LoVo (cell line): ENCODE results near the gene KCNK7.
"Not testable (repeated sequence)": the region's sequence is repeated elsewhere in the genome, so short reads cannot be mapped to it uniquely, and the experiment has no call there.

Experiments used
- DNase-seq: peaks from one replicate; pipeline ENCODE4 v3.0.0-alpha.2; 2016; ENCODE audit warnings: low spot score

Gene KCNK7, protein sequence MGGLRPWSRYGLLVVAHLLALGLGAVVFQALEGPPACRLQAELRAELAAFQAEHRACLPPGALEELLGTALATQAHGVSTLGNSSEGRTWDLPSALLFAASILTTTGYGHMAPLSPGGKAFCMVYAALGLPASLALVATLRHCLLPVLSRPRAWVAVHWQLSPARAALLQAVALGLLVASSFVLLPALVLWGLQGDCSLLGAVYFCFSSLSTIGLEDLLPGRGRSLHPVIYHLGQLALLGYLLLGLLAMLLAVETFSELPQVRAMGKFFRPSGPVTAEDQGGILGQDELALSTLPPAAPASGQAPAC

GRCh38 chr11:65595543-65596281, at the start of gene KCNK7:
TSS of gene KCNK7 (minus strand) at chr11:65595800. CDS start at chr11:65595772, 28 bp downstream.
- DNase-seq: no peak

DNA sequence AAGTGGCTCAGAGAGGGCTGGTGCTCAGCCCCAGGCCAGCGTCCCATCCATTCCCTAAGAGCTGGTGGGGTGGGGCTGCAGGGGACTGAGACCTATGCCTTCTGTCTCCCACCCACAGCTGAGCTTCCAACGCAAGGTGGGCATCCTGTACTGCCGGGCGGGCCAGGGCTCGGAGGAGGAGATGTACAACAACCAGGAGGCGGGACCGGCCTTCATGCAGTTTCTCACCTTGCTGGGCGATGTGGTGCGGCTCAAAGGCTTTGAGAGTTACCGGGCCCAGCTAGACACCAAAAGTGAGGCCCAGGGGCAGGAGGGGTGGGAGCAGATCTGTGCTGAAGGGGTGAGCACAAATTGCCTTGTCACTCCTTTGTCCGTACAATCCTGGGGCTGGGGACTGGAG, 49.2 kb upstream of the KCNK7 start:
- DNase-seq: no peak

GRCh38 chr11:65643971-65644370, 48.4 kb upstream of the KCNK7 start:
- no peak for DNase-seq

DNA sequence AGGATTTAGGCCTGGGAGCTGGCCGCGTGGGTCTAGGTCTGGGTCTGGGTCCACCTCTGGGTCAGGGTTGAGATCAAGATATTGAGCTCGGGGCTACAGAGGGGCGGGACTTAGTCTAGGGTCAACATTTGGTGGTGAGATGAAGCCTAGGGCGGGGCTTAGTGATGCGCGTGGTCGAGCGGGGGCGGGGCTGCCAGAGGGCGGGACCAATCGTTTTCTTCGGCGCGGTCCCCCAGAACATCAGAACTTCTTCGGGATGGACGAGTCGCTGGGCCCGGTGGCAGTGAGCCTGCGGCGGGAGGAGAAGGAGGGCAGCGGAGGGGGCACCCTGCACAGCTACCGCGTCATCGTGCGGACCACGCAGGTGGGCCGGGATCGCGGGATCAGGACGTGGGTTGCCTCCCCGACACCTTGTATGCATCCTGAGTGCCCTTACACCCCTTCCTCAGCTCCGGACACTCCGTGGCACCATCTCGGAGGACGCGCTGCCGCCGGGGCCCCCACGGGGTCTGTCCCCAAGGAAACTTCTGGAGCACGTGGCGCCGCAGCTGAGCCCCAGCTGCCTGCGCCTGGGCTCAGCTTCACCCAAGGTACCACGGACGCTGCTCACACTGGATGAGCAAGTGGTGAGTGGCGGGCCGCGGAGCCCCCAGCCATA, 46.5 kb upstream of the KCNK7 start:
- no peak for DNase-seq

DNA sequence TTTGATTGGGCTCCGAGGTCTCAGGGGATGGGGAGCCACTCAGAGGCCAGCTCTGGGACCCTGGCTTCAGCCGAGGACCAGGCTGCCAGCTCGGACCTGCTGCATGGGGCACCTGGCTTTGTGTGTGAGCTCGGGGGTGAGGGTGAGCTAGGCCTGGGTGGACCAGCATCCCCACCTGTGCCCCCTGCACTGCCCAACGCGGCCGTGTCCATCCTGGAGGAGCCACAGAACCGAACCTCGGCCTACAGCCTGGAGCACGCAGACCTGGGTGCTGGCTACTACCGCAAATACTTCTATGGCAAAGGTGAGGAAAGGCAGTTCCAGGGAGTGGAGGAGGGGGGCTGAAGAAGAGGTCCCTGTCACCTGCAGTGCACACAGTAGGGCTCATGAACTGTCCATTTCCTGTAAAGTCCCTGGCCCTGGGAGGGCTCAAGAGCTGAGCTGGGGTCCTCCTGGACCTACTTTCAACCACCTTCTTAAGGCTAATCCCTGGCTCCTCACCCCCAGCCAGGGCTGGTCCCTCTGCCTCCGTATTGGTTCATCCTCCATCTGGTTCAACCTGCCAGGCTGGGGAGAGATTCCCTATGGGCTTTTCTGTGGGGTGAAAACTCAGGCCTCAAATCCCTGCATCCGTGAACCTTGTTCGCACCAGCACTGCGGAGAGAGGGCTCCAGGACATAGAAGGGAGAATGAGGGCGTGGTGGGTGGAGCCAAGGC, 45.9 kb upstream of the KCNK7 start:
- no peak for DNase-seq

DNA sequence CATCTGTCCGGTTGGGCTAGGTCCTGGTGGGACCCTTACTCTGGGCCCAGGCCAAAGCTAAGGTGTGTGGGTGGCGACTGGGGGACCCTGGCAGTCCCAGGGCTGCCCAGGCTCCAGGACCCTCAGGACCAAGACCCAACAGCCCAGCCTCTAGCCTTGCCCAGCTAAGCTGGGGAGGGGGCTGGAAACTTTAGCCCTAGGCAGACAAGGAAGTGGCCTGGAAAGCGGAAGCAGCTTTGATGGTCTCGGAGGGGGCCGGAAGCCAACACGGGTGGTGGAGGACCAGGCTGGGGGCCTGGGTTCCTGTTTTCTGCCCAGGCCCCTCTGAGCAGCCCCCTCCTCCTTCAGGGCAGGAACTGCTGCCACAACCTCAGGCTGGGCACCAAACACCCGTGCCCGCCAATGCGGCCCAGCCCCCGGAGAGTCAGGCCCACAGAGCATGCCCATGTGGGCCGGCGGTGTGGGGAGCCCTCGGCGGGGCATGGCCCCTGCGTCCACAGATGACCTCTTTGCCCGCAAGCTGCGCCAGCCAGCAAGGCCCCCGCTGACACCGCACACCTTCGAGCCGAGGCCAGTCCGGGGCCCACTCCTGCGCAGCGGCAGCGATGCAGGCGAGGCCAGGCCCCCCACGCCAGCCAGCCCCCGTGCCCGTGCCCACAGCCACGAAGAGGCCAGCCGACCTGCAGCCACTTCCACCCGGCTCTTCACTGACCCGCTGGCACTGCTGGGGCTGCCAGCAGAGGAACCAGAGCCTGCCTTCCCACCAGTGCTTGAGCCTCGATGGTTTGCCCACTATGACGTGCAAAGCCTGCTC, 45.1 kb upstream of the KCNK7 start:
- no peak for DNase-seq

GRCh38 chr11:65639623-65640482, 44.3 kb upstream of the KCNK7 start:
- DNase-seq: no peak

DNA sequence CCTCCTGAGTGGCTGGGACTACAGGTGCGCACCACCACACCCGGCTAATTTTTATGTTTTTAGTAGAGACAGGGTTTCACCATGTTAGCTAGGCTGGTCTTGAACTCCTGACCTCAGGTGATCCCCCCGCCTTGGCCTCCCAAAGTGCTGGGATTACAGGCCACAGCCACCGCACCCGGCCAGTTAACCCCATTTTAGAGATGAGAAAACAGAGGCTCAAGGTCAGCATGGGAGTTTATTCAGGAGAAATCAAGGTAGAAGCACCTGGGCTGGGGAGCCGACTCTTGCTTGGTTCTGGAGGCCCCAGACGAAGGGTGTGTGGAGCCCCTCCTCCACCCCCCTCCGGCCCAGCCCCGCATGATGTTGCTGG, 43.6 kb upstream of the KCNK7 start:
- not testable (repeated sequence) for DNase-seq

GRCh38 chr11:65637794-65638419, 42.3 kb upstream of the KCNK7 start, which contains the start of gene SIPA1:
TSS of gene SIPA1 (plus strand) at chr11:65638101. CDS start at chr11:65640922, 2,821 bp downstream.
- no peak for DNase-seq

DNA sequence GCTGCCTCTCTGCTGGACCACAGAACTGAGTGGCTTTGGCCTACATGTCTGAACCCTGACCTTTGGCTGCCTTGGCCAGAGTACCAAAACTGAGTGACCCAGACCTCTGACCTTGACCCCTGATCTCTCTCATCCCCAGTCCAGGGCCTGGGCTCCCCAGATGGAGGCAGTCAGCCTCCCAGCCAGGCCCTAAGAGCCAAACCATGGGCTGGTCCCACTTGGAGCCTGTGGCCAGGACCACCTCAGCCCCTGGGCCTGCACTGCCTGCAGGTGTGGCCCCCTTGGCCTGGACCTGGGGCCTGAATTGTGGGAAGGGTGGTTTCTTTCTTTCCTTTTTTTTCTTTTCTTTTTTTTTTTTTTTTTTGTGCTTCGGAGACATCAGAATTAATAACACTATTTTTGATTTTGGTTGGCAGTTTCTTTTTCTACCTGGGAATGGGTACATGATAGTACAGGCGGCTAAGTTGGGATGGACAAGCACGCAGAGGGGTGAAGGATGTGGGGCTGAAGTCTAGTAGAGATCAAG, 41.5 kb upstream of the KCNK7 start:
- no peak for DNase-seq

DNA sequence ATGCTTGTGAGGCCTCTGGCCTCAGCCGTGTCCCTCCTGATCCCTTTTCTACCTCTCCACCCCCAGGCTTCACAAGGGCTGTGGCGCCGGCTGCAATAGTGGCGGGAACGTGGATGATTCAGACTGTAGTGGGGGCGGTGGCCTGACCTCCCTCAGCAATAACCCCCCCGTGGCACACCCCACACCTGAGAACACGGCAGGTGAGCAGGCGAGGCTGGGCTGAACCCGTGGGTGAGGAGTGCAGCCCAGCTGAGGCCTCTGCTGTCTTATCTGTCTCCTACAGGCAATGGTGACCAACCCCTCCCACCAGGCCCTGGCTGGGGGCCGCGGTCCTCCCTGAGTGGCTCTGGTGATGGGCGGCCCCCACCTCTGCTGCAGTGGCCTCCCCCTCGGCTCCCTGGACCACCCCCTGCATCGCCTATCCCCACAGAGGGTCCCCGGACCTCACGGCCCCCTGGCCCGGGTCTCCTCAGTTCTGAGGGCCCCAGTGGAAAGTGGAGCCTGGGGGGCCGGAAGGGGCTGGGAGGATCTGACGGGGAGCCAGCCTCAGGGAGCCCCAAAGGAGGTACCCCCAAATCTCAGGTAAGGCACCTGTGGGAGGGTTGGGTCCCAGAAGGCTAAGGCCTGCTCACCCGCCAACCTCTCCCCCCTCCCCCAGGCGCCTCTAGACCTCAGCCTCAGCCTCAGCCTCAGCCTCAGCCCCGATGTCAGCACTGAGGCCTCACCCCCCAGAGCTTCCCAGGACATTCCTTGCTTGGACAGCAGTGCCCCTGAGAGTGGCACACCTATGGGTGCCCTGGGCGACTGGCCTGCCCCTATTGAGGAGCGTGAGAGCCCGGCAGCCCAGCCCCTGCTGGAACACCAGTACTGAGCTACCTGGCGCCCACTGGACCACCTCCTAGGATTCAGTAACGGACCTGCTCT, 40.8 kb upstream of the KCNK7 start:
- DNase-seq: no peak

DNA sequence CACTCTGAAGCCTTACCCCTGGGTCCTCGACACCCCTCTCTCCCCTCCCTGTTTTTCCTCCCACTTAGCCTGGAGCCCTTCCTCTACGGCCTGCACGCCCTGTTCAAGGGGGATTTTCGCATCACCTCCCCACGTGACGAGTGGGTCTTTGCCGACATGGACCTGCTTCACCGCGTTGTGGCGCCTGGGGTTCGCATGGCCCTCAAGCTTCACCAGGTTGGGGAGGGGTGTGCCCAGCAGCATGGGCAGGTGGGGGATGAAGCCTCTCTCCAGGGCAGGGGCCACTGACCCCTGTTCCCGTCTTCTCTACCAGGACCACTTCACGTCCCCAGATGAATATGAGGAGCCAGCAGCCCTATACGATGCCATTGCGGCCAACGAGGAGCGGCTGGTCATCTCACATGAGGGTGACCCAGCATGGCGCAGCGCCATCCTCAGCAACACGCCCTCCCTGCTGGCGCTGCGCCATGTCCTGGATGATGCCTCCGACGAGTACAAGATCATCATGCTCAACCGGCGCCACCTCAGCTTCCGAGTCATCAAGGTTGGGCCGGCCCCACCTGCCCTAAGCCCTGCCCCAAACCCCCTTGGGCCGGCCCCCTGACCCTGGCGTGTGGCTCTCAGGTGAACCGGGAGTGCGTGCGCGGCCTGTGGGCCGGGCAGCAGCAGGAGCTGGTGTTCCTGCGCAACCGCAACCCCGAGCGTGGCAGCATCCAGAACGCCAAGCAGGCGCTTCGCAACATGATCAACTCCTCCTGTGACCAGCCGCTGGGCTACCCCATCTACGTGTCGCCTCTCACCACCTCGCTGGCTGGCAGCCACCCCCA, 39.5 kb upstream of the KCNK7 start:
- no peak for DNase-seq

- no peak for DNase-seq
These were observed 38.8 kb upstream of the KCNK7 start for GRCh38 chr11:65634440-65634839.

DNA sequence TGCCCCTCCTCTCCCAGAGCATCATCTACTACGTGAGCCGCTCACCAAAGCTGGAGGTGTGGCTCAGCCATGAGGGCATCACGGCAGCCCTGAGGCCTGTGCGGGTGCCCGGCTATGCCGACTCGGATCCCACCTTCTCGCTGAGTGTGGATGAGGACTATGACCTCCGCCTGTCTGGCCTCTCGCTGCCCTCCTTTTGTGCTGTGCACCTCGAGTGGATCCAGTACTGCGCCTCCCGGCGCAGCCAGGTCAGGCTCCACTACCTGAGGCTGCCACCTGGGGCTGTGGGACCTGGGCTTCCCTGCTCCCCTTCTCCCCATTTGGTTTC, 38.5 kb upstream of the KCNK7 start:
- no peak for DNase-seq

DNA sequence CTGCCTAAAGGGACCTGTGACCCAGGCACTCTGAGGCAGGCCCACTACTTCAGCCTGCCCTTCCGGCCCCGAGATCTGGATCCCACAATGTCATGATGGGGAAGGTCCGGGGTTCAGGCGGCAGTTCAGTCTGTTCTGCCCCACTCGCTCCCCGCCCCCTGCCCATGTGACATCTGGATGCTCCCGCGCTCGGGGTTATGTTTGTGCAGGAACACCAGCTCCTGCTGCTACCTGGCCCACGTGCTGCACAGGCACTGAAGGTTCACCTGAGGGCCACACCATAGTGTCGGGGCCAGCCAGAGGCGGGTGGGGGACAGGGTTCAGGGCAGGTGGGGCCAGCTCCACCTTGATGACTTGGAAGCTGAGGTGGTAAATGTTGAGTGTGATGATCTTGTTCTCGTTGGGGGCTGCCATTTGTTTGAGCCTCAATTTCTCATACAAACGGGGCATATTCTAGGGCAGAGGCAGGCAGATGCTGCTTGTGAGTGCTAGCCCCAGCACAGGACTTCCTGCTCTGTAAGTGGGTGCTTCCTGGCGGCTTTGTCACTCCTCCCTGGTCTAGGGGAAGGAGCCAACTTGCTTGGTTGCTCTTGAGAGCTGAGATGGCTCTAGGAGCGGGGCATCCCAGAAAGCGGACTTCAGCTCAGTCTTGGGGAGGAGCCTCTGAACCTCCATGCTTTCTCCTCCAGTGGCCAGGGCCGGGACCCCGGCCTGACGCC, 37.9 kb upstream of the KCNK7 start:
- no peak for DNase-seq

GRCh38 chr11:65630215-65630614, 34.6 kb upstream of the KCNK7 start:
- no peak for DNase-seq

GRCh38 chr11:65629579-65629978, 34.0 kb upstream of the KCNK7 start:
- no peak for DNase-seq
